Muscle layer of duodenum (tissue), 2 donors: Measurements from ENCODE around the gene CHRM1.
"Not testable (repeated sequence)": the region's sequence is repeated elsewhere in the genome, so short reads cannot be mapped to it uniquely, and the experiment has no call there.

Source experiments
- H3K27ac ChIP-seq: one replicate; pipeline ENCODE4 v1.7.0; 2013; ENCODE audit warnings: mild to moderate bottlenecking, low read length
- H3K27me3 ChIP-seq: one replicate; pipeline ENCODE4 v1.7.0; 2013; ENCODE audit warnings: low read depth, mild to moderate bottlenecking, control low read depth, low read length
- H3K36me3 ChIP-seq, 2 donors: one replicate each; pipeline ENCODE4 v1.7.0; 2013; ENCODE audit warnings: low read length in 2 of 2, control low read depth in 1 of 2, mild to moderate bottlenecking in 1 of 2; ENCODE audit not compliant: insufficient read depth in 2 of 2, control insufficient read depth in 1 of 2
- H3K4me1 ChIP-seq, 2 donors: one replicate each; pipeline ENCODE4 v1.7.0; 2013; ENCODE audit warnings: low read length in 2 of 2, mild to moderate bottlenecking in 2 of 2, control low read depth in 1 of 2, moderate library complexity in 1 of 2; ENCODE audit not compliant: insufficient read depth in 2 of 2, control insufficient read depth in 1 of 2
- H3K4me3 ChIP-seq, 2 donors: one replicate each; pipeline ENCODE4 v1.7.0; 2013; ENCODE audit warnings: low read length in 2 of 2, low read depth in 1 of 2, mild to moderate bottlenecking in 1 of 2
- H3K9me3 ChIP-seq, 2 donors: one replicate each; pipeline ENCODE4 v1.7.0; 2013; ENCODE audit warnings: low read length in 2 of 2, control low read depth in 1 of 2, mild to moderate bottlenecking in 1 of 2; ENCODE audit not compliant: control insufficient read depth in 1 of 2
- donor health status: healthy.

Gene CHRM1

DNA sequence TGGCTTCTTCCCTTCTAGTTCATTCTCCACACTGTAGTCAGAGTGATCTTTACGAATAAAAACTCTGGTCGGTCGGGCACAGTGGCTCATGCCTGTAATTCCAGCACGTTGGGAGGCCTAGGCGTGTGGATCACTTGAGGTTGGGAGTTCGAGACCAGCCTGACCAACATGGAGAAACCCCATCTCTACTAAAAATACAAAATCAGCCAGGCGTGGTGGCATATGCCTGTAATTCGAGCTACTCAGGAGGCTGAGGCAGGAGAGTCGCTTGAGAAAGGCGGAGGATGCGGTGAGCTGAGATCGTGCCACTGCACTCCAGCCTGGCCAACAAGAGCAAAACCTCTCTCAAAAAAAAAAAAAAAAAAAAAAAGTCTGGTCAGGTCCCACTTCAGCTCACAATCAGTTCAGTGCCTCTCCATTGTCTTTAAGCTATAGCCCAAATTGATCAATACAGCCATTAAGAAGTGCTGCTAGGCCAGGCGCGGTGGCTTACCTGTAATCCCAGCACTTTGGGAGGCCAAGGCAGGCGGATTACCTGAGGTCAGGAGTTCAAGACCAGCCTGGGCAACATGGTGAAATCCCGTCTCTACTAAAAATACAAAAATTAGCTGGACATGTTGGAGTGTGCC lies 59.5 kb downstream of the CHRM1 start:
- H3K36me3 ChIP-seq, H3K9me3 ChIP-seq, H3K4me1 ChIP-seq: not testable (repeated sequence)

GRCh38 chr11:62860835-62861563 lies 60.2 kb downstream of the CHRM1 start:
- no peaks in the 10 kb centered on the region for H3K4me1 ChIP-seq
- no peaks in the 10 kb centered on the region for H3K27me3 ChIP-seq
- H3K4me3 ChIP-seq, result no peak overlapping the region
- H3K36me3 ChIP-seq, result no peaks in the 10 kb centered on the region
- no peak overlapping the region for H3K27ac ChIP-seq
- H3K9me3 ChIP-seq, result no peaks in the 10 kb centered on the region

More for the DNA sequence above, 59.5 kb downstream of the CHRM1 start:
- not testable (repeated sequence) for H3K27ac ChIP-seq, H3K4me3 ChIP-seq, H3K27me3 ChIP-seq

DNA sequence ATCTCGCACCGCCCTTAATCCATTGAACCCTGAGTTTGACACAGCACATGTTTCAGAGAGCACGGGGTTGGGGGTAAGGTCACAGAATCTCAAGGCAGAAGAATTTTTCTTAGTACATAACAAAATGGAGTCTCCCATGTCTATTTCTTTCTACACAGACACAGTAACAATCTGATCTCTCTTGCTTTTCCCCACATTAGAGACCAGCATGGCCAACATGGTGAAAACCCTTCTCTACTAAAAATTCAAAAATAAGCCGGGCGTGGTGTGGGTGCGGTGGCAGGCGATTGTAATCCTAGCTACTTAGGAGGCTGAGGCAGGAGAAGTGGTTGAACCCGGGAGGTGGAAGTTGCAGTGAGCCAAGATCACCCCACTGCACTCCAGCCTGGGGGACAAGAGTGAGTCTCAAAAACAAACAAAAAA lies 61.9 kb downstream of the CHRM1 start:
- not testable (repeated sequence) for H3K9me3 ChIP-seq, H3K27me3 ChIP-seq, H3K36me3 ChIP-seq, H3K4me1 ChIP-seq, H3K27ac ChIP-seq, H3K4me3 ChIP-seq
